ACC112 (cell line): ENCODE data around the gene TMEM50B.
"Not testable (repeated sequence)": the region's sequence is repeated elsewhere in the genome, so short reads cannot be mapped to it uniquely, and the experiment has no call there.

ENCODE experiments used
- H2AFZ ChIP-seq: fragments of 200-600 bp; sonication (generic); one replicate; pipeline ENCODE4 v1.6.0; 2017; ENCODE audit warnings: antibody characterized with exemption, low read length; ENCODE audit not compliant: unreplicated experiment
- H3K27ac ChIP-seq: fragments of 200-600 bp; sonication (generic); 2 replicates; pipeline ENCODE4 v1.5.1; 2014; ENCODE audit warnings: low read depth, mild to moderate bottlenecking, antibody characterized with exemption, low read length, moderate library complexity
- H3K27me3 ChIP-seq: fragments of 200-600 bp; sonication (generic); 2 replicates; pipeline ENCODE4 v1.6.1; 2014; ENCODE audit warnings: mild to moderate bottlenecking, antibody characterized with exemption, low read length, moderate library complexity, mixed read lengths; ENCODE audit not compliant: insufficient read depth
- H3K36me3 ChIP-seq: fragments of 200-600 bp; sonication (generic); 2 replicates; pipeline ENCODE4 v1.6.1; 2016; ENCODE audit warnings: mild to moderate bottlenecking, antibody characterized with exemption, low read length, moderate library complexity, mixed read lengths; ENCODE audit not compliant: insufficient read depth
- H3K4me1 ChIP-seq: fragments of 200-600 bp; sonication (generic); one replicate; pipeline ENCODE4 v1.6.1; 2016; ENCODE audit warnings: low read length, mixed read lengths; ENCODE audit not compliant: insufficient read depth, unreplicated experiment, control insufficient read depth
- H3K4me3 ChIP-seq: fragments of 200-600 bp; sonication (generic); 2 replicates; pipeline ENCODE4 v1.5.1; 2014; ENCODE audit warnings: mild to moderate bottlenecking, low read depth, low read length
- H3K79me2 ChIP-seq: fragments of 200-600 bp; sonication (generic); one replicate; pipeline ENCODE4 v1.6.0; 2016; ENCODE audit warnings: low read length; ENCODE audit not compliant: control insufficient read depth, unreplicated experiment, insufficient read depth

The TMEM50B gene

GRCh38 chr21:33446620-33447019 lies 33.2 kb downstream of the TMEM50B start:
- H3K36me3 ChIP-seq, H2AFZ ChIP-seq, H3K27me3 ChIP-seq, H3K27ac ChIP-seq, H3K79me2 ChIP-seq, H3K4me3 ChIP-seq: not testable (repeated sequence)
- H3K4me1 ChIP-seq: peaks cover 19% of the 10 kb centered on the region

- Histone ChIP-seq H3K27me3 (no peaks in the 10 kb centered on the region), H3K79me2 (no peaks in the 10 kb centered on the region), H3K27ac (no peak overlapping the region), H3K4me3 (no peak overlapping the region), H3K36me3 (no peaks in the 10 kb centered on the region), H3K4me1 (peaks cover 6% of the 10 kb centered on the region), H2AFZ (no peak overlapping the region)
Measured at GRCh38 chr21:33444499-33444898, 35.3 kb downstream of the TMEM50B start.

- H2AFZ ChIP-seq: no peak overlapping the region
- no peak overlapping the region for H3K4me3 ChIP-seq
- H3K27ac ChIP-seq: no peak overlapping the region
Measured at GRCh38 chr21:33443194-33443593, 36.6 kb downstream of the TMEM50B start.

GRCh38 chr21:33441489-33442477 lies 38.0 kb downstream of the TMEM50B start:
- peak overlapping the region; percentile 18; the same call in 1 of the 2 replicates for H3K27ac ChIP-seq
- peaks cover 5% of the 10 kb centered on the region; the same call in 1 of the 2 replicates for H3K36me3 ChIP-seq
- H2AFZ ChIP-seq: no peak overlapping the region
- peaks cover 2% of the 10 kb centered on the region for H3K79me2 ChIP-seq
- no peak overlapping the region for H3K4me3 ChIP-seq
- H3K4me1 ChIP-seq: peaks cover 6% of the 10 kb centered on the region
- no peaks in the 10 kb centered on the region for H3K27me3 ChIP-seq

More at GRCh38 chr21:33443194-33443593, 36.6 kb downstream of the TMEM50B start:
- Histone ChIP-seq H3K4me1 (peaks cover 6% of the 10 kb centered on the region), H3K36me3 (no peaks in the 10 kb centered on the region), H3K79me2 (no peaks in the 10 kb centered on the region), H3K27me3 (no peaks in the 10 kb centered on the region)

- peaks cover 19% of the 10 kb centered on the region; the same call in 1 of the 2 replicates for H3K36me3 ChIP-seq
- H3K79me2 ChIP-seq: peaks cover 3% of the 10 kb centered on the region
- H3K27ac ChIP-seq: no peak overlapping the region
- no peak overlapping the region for H2AFZ ChIP-seq
- peaks cover 27% of the 10 kb centered on the region for H3K4me1 ChIP-seq
- H3K4me3 ChIP-seq: no peak overlapping the region
- no peaks in the 10 kb centered on the region for H3K27me3 ChIP-seq
Measured at GRCh38 chr21:33437140-33437539, 42.6 kb downstream of the TMEM50B start.

- Histone ChIP-seq H3K27me3 (no peaks in the 10 kb centered on the region), H3K79me2 (peaks cover 3% of the 10 kb centered on the region), H3K4me3 (peak overlapping the region; percentile 31; the same call in 1 of the 2 replicates), H3K36me3 (peaks cover 30% of the 10 kb centered on the region), H3K4me1 (peaks cover 22% of the 10 kb centered on the region), H3K27ac (peak overlapping the region; percentile 90), H2AFZ (no peak overlapping the region)
Measured at GRCh38 chr21:33434770-33435360, 44.9 kb downstream of the TMEM50B start.

- Histone ChIP-seq H3K4me1 (peaks cover 33% of the 10 kb centered on the region), H2AFZ (no peak overlapping the region), H3K27ac (peak overlapping the region; percentile 90; the same call in 1 of the 2 replicates), H3K4me3 (no peak overlapping the region), H3K27me3 (no peaks in the 10 kb centered on the region), H3K79me2 (peaks cover 6% of the 10 kb centered on the region), H3K36me3 (peaks cover 37% of the 10 kb centered on the region)
Measured at GRCh38 chr21:33433425-33434114, 46.2 kb downstream of the TMEM50B start.

GRCh38 chr21:33433001-33433400 lies 46.8 kb downstream of the TMEM50B start:
- Histone ChIP-seq H2AFZ (no peak overlapping the region), H3K36me3 (peaks cover 42% of the 10 kb centered on the region), H3K27ac (peak overlapping the region; percentile 90; the same call in 1 of the 2 replicates), H3K4me1 (peaks cover 36% of the 10 kb centered on the region), H3K4me3 (no peak overlapping the region), H3K27me3 (no peaks in the 10 kb centered on the region), H3K79me2 (peaks cover 6% of the 10 kb centered on the region)

GRCh38 chr21:33432496-33432895 lies 47.3 kb downstream of the TMEM50B start:
- H3K79me2 ChIP-seq: peaks cover 6% of the 10 kb centered on the region
- H3K27me3 ChIP-seq: no peaks in the 10 kb centered on the region
- peaks cover 36% of the 10 kb centered on the region for H3K4me1 ChIP-seq
- H3K36me3 ChIP-seq: peaks cover 46% of the 10 kb centered on the region
- no peak overlapping the region for H3K4me3 ChIP-seq
- H2AFZ ChIP-seq: no peak overlapping the region
- no peak overlapping the region for H3K27ac ChIP-seq

- Histone ChIP-seq H3K4me3 (no peak overlapping the region), H2AFZ (no peak overlapping the region), H3K36me3 (peaks cover 48% of the 10 kb centered on the region), H3K27ac (no peak overlapping the region), H3K79me2 (peaks cover 5% of the 10 kb centered on the region), H3K27me3 (no peaks in the 10 kb centered on the region), H3K4me1 (peaks cover 37% of the 10 kb centered on the region)
Measured at GRCh38 chr21:33430858-33431257, 48.9 kb downstream of the TMEM50B start.
